GM21723 (cell line): ENCODE data around the gene ZYG11A.
"Not testable (repeated sequence)": the region's sequence is repeated elsewhere in the genome, so short reads cannot be mapped to it uniquely, and the experiment has no call there.

Experiments used
- ATAC-seq: cut with Tn5 transposase; IDR thresholded peaks from one replicate; pipeline ENCODE4 v1.9.1; 2021; ENCODE audit warnings: mild to moderate bottlenecking, moderate library complexity; ENCODE audit not compliant: unreplicated experiment

Gene ZYG11A

GRCh38 chr1:52842643-52843310 lies at the start of gene ZYG11A:
ZYG11A (plus strand) TSS chr1:52842760; CDS start chr1:52842884, 124 bp downstream.
- peak; percentile 91 for ATAC-seq

- not testable (repeated sequence) for ATAC-seq
These were observed 48.8 kb upstream of the ZYG11A start for GRCh38 chr1:52793717-52794116.

- ATAC-seq: no peak
These were observed 47.1 kb upstream of the ZYG11A start for GRCh38 chr1:52795464-52795863.

- no peak for ATAC-seq
These were observed 44.2 kb upstream of the ZYG11A start for GRCh38 chr1:52798331-52798730.

GRCh38 chr1:52801011-52801410 lies 41.5 kb upstream of the ZYG11A start:
- ATAC-seq: no peak

- ATAC-seq: not testable (repeated sequence)
These were observed 38.5 kb upstream of the ZYG11A start for GRCh38 chr1:52804083-52804482.

- ATAC-seq: no peak
These were observed 28.1 kb upstream of the ZYG11A start for GRCh38 chr1:52814465-52814864.

GRCh38 chr1:52820830-52821229 lies 21.7 kb upstream of the ZYG11A start:
- not testable (repeated sequence) for ATAC-seq

- ATAC-seq: no peak
These were observed 16.7 kb upstream of the ZYG11A start for GRCh38 chr1:52825868-52826267.

- no peak for ATAC-seq
These were observed 7.8 kb upstream of the ZYG11A start for GRCh38 chr1:52834798-52835197.

GRCh38 chr1:52836035-52836434 lies 6.5 kb upstream of the ZYG11A start:
- ATAC-seq: no peak

- ATAC-seq: not testable (repeated sequence)
These were observed 3.4 kb upstream of the ZYG11A start for GRCh38 chr1:52839175-52839574.

- not testable (repeated sequence) for ATAC-seq
These were observed 2.6 kb downstream of the ZYG11A start for GRCh38 chr1:52845119-52845518.

- ATAC-seq: no peak
These were observed 5.9 kb downstream of the ZYG11A start for GRCh38 chr1:52848423-52848822.

- ATAC-seq: no peak
These were observed 8.4 kb downstream of the ZYG11A start for GRCh38 chr1:52850951-52851350.

- no peak for ATAC-seq
These were observed 10.3 kb downstream of the ZYG11A start for GRCh38 chr1:52852854-52853253.

GRCh38 chr1:52855584-52855983 lies 13.0 kb downstream of the ZYG11A start:
- no peak for ATAC-seq

- no peak for ATAC-seq
These were observed 13.5 kb downstream of the ZYG11A start for GRCh38 chr1:52856026-52856425.

- no peak for ATAC-seq
These were observed 14.9 kb downstream of the ZYG11A start for GRCh38 chr1:52857443-52857842.

GRCh38 chr1:52862666-52863458 lies 20.3 kb downstream of the ZYG11A start:
- no peak for ATAC-seq

- peak; percentile 92 for ATAC-seq
These were observed 24.7 kb downstream of the ZYG11A start for GRCh38 chr1:52867087-52867863.
